ENCODE data around the gene TRPV4.

The TRPV4 gene

GRCh38 chr12:109762071-109762672 lies 71.0 kb downstream of the TRPV4 start:
- no peak for DNase-seq (ENCODE audit: low read depth)

DNA sequence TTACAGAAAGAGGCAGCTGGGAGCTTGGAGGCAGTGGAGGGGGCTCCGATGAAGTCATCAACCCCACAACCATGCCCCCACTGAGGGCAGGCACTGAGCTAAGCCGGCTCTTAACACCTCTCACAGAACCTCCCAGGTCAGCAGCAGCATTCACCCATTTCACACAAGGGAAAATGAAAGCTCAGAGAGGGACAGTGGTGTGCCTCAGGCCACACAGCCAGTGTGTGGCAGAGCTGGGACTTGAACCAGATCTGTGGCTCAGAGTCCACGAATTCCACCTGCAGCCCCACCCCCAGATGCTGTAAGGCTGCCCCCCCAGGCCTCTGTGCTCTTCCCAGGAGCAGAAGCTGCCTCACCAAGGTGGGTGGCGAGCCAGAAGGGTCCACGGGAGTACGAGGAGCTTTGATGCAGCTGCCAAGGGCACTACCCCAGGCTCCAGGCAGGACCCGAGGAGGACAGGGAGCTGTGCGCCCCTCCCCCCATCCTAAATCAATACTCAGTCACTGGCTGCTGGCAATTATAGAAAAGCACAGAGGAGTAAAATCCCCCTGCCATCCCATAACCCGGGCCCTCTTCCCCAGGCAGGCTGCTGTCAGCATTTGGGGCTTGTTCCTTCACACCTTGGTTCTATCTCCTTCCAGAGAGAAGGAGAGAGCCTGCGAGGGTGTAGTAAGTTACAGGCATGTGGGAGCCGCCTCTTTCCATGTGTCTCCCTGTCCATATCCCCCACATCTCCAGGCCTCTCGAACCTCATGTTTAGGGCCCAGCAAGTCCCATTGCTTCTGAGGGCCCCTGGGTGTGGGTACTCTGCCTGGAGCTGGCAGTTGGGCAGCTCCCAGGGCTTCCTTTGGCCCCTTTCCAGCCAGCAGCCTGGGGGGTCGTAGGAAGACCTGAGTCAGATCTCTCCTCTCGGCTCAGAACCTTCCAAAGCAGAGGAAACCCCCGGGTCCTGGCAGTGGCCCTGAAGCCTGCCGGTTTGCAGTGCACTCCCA lies 72.0 kb downstream of the TRPV4 start:
- no peak for DNase-seq (ENCODE audit: low read depth)

- DNase-seq (ENCODE audit: low read depth), result no peak
Observed at GRCh38 chr12:109760031-109760929, 72.9 kb downstream of the TRPV4 start.

- no peak for DNase-seq (ENCODE audit: low read depth)
Observed at GRCh38 chr12:109759595-109759994, 73.6 kb downstream of the TRPV4 start.

DNA sequence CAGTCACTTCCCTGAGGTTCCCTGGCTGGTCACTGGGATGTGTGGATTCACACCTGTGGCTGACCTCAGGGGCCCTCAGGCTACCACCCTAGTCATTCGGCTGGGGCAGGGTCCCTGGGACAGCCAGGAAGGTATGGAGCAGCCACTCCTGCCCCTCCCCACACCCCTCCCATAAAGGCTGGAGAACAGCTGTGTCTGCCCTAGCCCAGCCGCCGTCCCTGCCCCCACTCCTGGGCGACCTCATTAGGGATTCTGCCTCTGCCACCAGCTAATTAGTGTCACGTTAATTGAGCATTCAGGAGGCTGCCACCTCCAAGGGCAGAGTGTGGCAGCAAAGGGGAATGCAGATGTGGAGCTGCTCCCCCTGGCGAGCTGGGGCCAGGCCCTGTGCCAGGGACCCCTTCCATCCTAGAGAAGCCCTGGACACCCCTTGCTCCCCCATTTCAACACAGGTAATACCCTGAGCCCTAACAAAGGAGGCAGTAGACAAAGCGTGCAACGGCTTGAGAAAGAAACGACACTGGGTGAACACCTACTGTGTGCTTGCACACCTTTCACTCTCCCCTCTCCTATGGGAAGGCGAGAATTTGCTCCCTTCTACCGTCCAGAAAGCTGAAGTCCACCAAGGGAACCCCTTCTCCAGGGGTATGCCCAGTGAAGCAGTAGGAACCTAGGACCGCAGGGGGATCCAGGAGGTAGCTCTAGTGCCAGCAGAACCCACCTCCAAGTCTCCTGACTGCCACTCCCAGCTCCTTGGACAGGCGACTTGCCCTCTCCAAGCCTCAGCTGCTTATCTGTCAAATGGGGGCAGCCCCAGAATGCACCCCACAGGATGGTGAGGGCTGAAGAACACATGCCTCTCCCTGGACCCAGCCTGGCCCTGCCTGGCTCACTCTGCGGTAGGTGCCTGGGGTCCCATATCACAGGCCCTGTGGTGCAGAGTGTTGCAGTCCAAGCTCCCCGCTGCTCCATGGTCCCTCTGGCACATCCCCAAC lies 74.5 kb downstream of the TRPV4 start:
- DNase-seq (ENCODE audit: low read depth), result no peak

DNA sequence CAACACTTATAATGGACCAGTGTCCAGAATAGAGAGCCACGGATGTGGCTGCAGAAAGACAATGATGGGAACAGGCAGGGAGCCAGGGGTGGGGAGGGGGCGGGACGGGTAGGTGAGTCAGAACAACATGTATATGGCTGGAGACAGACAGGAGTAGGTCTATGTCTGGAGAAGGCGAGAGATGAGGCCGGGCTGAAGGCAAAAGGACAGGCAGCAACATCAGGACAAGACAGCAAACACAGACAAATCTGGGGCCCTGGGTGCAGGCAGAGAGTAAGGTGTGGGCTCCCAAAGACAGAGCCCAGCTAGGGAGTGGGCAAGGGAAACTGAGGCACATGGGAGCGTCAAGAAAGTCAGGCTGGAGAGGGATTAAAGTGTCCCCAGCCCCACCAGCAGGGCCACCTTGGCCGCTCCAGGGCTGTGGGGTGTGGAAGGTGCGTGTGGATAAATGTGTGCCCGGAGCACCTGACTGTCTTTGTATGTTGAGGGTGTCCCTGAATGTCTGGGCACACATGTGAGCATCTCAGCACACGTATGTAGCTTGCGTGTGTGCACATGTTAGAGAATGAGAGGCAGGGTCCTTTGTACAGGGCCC lies 75.4 kb downstream of the TRPV4 start:
- DNase-seq (ENCODE audit: low read depth), result no peak

- DNase-seq (ENCODE audit: low read depth), result no peak
Observed at GRCh38 chr12:109756457-109756856, 76.7 kb downstream of the TRPV4 start.

GRCh38 chr12:109753959-109754358 lies 79.2 kb downstream of the TRPV4 start:
- no peak for DNase-seq (ENCODE audit: low read depth)

- DNase-seq (ENCODE audit: low read depth), result no peak
Observed at GRCh38 chr12:109753054-109753401, 80.2 kb downstream of the TRPV4 start.

GRCh38 chr12:109752117-109753053 lies 80.8 kb downstream of the TRPV4 start:
- DNase-seq (ENCODE audit: low read depth), result no peak

- peak; percentile 6 for DNase-seq (ENCODE audit: low read depth)
Observed at GRCh38 chr12:109744986-109745942, 87.9 kb downstream of the TRPV4 start.

DNA sequence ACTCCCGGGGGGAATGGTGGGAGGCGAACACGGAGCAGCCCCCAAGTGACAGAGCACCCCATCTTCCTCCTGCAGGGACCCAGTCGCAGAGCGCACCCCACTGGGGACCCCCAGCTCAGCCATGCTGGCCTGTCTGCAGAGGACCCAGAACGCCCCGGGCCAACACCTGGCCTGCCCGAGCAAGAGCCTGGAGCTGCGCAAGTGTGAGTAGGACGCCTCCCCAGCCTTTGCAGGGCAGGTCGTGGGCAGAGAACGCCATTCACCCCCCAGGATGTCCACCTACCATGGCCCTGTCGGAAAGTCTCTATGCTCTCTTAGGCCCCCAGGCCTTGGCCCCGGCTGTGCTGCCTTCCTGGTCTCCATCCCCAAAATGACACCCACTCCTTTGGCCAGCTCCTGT lies 89.2 kb downstream of the TRPV4 start:
- no peak for DNase-seq (ENCODE audit: low read depth)

DNA sequence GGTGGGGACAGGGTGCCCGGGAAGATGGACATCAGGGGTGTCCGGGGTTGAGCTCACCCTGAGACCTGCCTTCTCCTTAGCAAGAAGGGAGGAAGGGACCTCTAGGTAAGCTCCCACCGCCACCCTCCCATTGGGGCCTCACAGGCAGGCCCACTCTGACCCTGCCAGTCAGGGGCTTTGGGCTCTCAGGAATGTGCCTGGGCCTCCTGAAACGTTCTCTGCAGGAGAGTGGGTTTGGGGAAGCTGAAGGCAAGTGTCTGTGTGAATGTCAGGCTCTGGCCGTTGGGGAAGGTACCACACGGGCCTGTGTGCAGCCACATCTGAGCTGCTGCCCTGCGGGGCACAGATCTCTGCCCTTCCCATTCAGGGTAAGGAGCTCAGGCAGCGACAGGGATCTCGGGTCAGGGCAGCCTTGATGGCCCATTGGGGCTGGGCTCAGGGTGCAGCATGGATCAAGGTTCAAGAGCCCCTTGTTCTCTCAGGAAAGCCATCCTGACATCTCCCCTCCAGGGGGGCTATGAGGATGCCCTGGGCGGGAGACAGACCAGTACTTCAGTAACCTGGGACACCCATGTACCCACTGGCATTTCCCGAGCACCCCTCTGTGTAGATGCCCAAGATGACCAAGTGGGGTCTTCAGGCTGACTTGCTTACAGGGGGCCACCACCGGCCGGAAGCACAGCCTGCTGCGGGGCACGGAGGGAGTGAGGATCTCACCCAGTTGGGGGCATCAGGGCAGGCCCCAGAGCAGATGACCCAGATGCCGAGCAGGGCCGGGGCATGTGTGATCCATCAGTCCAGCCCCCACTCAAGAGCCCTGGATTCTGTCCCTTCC lies 89.9 kb downstream of the TRPV4 start:
- DNase-seq (ENCODE audit: low read depth), result no peak

GRCh38 chr12:109741970-109742703 lies 91.1 kb downstream of the TRPV4 start:
- no peak for DNase-seq (ENCODE audit: low read depth)

DNA sequence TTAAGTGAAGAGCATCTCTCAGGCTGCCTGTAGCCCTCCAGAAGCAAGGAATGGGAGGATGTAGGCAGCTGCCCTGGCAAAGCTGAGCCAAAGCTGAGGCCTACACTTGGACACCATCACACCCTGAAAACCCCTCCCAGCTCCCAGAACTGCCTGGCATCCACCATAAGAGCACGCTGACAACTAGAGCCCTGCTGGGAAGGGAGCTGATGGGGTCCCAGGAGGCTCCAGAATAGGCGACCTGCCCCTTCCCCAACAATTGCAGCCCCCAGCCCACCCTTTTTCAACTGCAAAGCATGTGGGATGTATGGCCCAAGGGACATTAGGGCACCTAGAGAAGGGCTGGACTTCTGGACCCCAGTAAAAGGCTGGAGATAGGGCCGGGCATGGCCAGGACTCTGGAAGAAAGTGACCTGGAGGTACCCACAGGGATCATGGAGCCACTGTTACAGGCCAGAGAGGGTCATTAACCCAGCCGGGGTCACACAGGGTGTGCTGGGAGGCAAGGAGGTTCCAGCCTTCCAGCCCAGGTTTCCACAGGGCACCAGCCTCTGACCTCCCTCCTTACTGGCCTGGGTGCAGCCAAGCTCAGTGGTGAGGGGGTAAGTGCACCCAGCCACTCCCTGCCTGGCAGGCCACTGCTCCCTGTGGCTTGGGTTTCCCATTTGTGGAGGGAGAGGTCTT lies 91.8 kb downstream of the TRPV4 start:
- DNase-seq (ENCODE audit: low read depth), result no peak

DNA sequence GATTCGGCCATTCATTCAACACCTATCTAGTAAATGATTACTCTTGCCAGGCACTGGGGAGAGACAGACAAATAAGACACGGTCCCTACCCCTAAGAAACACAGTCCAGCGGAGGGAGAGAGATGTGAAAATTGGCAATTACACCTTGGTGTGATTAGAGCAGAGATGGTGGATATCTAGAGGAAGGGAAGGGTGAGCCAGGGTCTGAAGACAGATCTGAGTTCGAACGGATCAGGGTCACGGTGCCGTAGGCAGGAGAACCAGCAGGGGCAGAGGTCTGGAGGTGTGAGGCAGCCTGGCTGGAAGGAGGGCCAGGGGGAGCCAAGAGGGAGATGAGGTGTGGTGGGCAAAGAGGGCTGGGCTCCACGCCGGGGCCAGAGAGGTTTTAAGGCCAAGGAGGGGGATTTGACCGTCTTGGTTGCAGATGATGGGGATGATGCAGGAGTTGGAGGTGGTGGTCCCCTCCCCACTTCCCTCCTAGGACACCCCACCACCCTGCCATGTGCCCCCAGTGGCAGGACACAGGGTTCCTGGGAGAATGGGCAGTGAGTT lies 92.4 kb downstream of the TRPV4 start:
- no peak for DNase-seq (ENCODE audit: low read depth)
